HCT116 (cell line): ENCODE data around the gene ATP8B3. TPM values are rescaled to one million over a fixed set of nuclear protein-coding genes. Genes with fewer than 3 reads are reported as not detected.
A peak's percentile ranks its signal among the peaks of the same experiment; 100 is the strongest.

Experiments used
- ATAC-seq: fragments of 200-7000 bp; cut with Tn5 transposase; 2 replicates; pipeline ENCODE4 v1.9.1; 2020; ENCODE audit warnings: mild to moderate bottlenecking, moderate library complexity
- BruUV-seq: library from RNA; stranded (reverse); fragments of 400-500 nt; replicated peaks from 2 replicates; lab custom pipeline; 2021; lab: Mats Ljungman, UMichigan
- CTCF ChIA-PET: fragments of 300-600 bp; sonication (Branson Sonifier 250); formaldehyde crosslinking; loops from one replicate; lab custom pipeline; 2021; ENCODE audit warnings: antibody characterized with exemption; lab: Charles Lee
- POLR2A ChIA-PET: fragments of 300-600, 350-600 bp; sonication (Branson Sonifier 250); formaldehyde crosslinking; loops from one replicate; lab custom pipeline; 2021; ENCODE audit warnings: antibody characterized with exemption; lab: Charles Lee
- RAD21 ChIA-PET, 2 experiments: fragments of 300-600 bp; sonication (Branson Sonifier 250); formaldehyde crosslinking; loops; one replicate each; lab custom pipeline; 2023; ENCODE audit warnings: low total read pairs in 2 of 2; ENCODE audit not compliant: uncharacterized antibody in 2 of 2, unreplicated experiment in 2 of 2, low non-redundant PET in 1 of 2; lab: Charles Lee
- DNase-seq: peaks from one replicate; pipeline ENCODE4 v3.0.0-alpha.2; 2010; ENCODE audit warnings: low read depth, low spot score
- H2AFZ ChIP-seq: fragments of 200-600 bp; shearing (Covaris generic), sonication (generic); 2 replicates; pipeline ENCODE4 v1.6.1; 2017; ENCODE audit warnings: low read depth, mixed run types, mixed read lengths, antibody characterized with exemption, low read length; ENCODE audit not compliant: poor library complexity, severe bottlenecking
- H3K27ac ChIP-seq: 2 replicates; pipeline ENCODE4 v1.5.1; 2012; ENCODE audit warnings: low read depth, low read length
- H3K27me3 ChIP-seq: fragments of 200-600 bp; sonication (generic); 2 replicates; pipeline ENCODE4 v1.6.1; 2016; ENCODE audit warnings: mixed run types, low read length, mixed read lengths; ENCODE audit not compliant: insufficient read depth
- H3K36me3 ChIP-seq, 2 experiments: fragments of 200-500 bp in 1 of 2; fragments of 200-600 bp in 1 of 2; sonication (Bioruptor generic) in 1 of 2; sonication (generic) in 1 of 2; 2 replicates each; pipeline versions ENCODE4 v1.5.1 to v1.6.1; 2014 to 2016; ENCODE audit warnings: low read length in 2 of 2, inconsistent platforms in 1 of 2, mixed read lengths in 1 of 2, mixed run types in 1 of 2; ENCODE audit not compliant: insufficient read depth in 2 of 2, control insufficient read depth in 1 of 2
- H3K4me1 ChIP-seq, 2 experiments: fragments of 200-600 bp in 1 of 2; sonication (generic) in 1 of 2; 2 replicates each; pipeline versions ENCODE4 v1.5.1 to v1.6.1; 2012 to 2017; ENCODE audit warnings: low read length in 2 of 2, inconsistent platforms in 1 of 2, mild to moderate bottlenecking in 1 of 2, mixed read lengths in 1 of 2, mixed run types in 1 of 2, moderate library complexity in 1 of 2; ENCODE audit not compliant: insufficient read depth in 2 of 2, control insufficient read depth in 1 of 2
- H3K4me2 ChIP-seq: fragments of 200-600 bp; sonication (generic); 2 replicates; pipeline ENCODE4 v1.6.1; 2017; ENCODE audit warnings: mixed run types, low read length, mixed read lengths
- H3K4me3 ChIP-seq, 2 experiments: fragments of 200-600 bp in 1 of 2; sonication (generic) in 1 of 2; replicated peaks in 1 of 2; 2 replicates each; pipeline ENCODE4 v1.5.1; 2011 to 2016; ENCODE audit warnings: low read length in 2 of 2, control low read depth in 1 of 2, low read depth in 1 of 2, mild to moderate bottlenecking in 1 of 2, mixed read lengths in 1 of 2, mixed run types in 1 of 2
- H3K79me2 ChIP-seq: fragments of 200-600 bp; sonication (generic); 2 replicates; pipeline ENCODE4 v1.6.1; 2017; ENCODE audit warnings: mild to moderate bottlenecking, mixed run types, low read length, moderate library complexity, mixed read lengths; ENCODE audit not compliant: insufficient read depth
- H3K9ac ChIP-seq: fragments of 200-600 bp; sonication (generic); 2 replicates; pipeline ENCODE4 v1.6.1; 2016; ENCODE audit warnings: low read length, mixed read lengths
- H3K9me2 ChIP-seq: fragments of 200-600 bp; sonication (generic), shearing (Covaris generic); 2 replicates; pipeline ENCODE4 v1.6.1; 2017; ENCODE audit warnings: mixed run types, mild to moderate bottlenecking, moderate library complexity; ENCODE audit not compliant: insufficient read depth
- H3K9me3 ChIP-seq, 2 experiments: fragments of 200-500 bp in 1 of 2; fragments of 200-600 bp in 1 of 2; sonication (Bioruptor generic) in 1 of 2; sonication (generic) in 1 of 2; 2 replicates each; pipeline ENCODE4 v1.6.1; 2014 to 2017; ENCODE audit warnings: low read length in 2 of 2, mixed read lengths in 2 of 2, inconsistent platforms in 1 of 2, low read depth in 1 of 2, mild to moderate bottlenecking in 1 of 2, mixed run types in 1 of 2, moderate library complexity in 1 of 2; ENCODE audit not compliant: control insufficient read depth in 1 of 2, insufficient read depth in 1 of 2
- H4K20me1 ChIP-seq: fragments of 200-600 bp; sonication (generic), shearing (Covaris generic); 2 replicates; pipeline ENCODE4 v1.6.1; 2017; ENCODE audit warnings: mixed run types, mild to moderate bottlenecking, moderate library complexity; ENCODE audit not compliant: insufficient read depth
- CEBPB ChIP-seq: IDR thresholded peaks from 2 replicates; pipeline ENCODE4 v1.6.1; 2012; ENCODE audit warnings: low read depth
- EGR1 ChIP-seq: IDR thresholded peaks from 2 replicates; pipeline ENCODE4 v1.6.1; 2012; ENCODE audit warnings: low read depth
- EZH2 ChIP-seq: fragments of 200-600 bp; sonication (generic); IDR thresholded peaks from 2 replicates; pipeline ENCODE4 v1.6.1; 2017; ENCODE audit warnings: antibody characterized with exemption, mixed run types
- EZH2phosphoT487 ChIP-seq: fragments of 200-600 bp; IDR thresholded peaks from 2 replicates; pipeline ENCODE4 v1.6.1; 2018; ENCODE audit warnings: antibody characterized with exemption, borderline replicate concordance
- FOSL1 ChIP-seq: IDR thresholded peaks from 2 replicates; pipeline ENCODE4 v1.6.1; 2012; ENCODE audit warnings: low read depth
- RAD21 ChIP-seq: IDR thresholded peaks from 2 replicates; pipeline ENCODE4 v1.6.1; 2012; ENCODE audit warnings: low read depth, mild to moderate bottlenecking
- SRF ChIP-seq: IDR thresholded peaks from 2 replicates; pipeline ENCODE4 v1.6.1; 2012; ENCODE audit warnings: low read depth
- YY1 ChIP-seq: IDR thresholded peaks from 2 replicates; pipeline ENCODE4 v1.6.1; 2011; ENCODE audit warnings: low read length, low read depth, moderate library complexity, mild to moderate bottlenecking; ENCODE audit not compliant: insufficient replicate concordance; ENCODE audit errors: extremely low read depth
- ZFX ChIP-seq: fragments of 450-650 bp; IDR thresholded peaks from 2 replicates; pipeline ENCODE4 v1.6.1; 2017
- ZNF274 ChIP-seq: fragments of 200-500 bp; sonication (Bioruptor generic); IDR thresholded peaks from 2 replicates; pipeline ENCODE4 v1.6.1; 2014; ENCODE audit warnings: mild to moderate bottlenecking, low read depth, low read length, inconsistent platforms
- intact Hi-C: fragments of 100-400 bp; cut with micrococcal nuclease; formaldehyde crosslinking; loops from 2 replicates; pipeline ENCODE4 v1.10.0; 2022
- total RNA-seq: library from RNA; stranded (reverse); gene quantifications from one replicate; pipeline ENCODE4 v1.2.1, GENCODE V29; 2021; ENCODE audit not compliant: unreplicated experiment
- TF ChIP-seq, protein P1 (sequence below): IDR thresholded peaks from 2 replicates; pipeline ENCODE4 v1.6.1; 2011; ENCODE audit warnings: mild to moderate bottlenecking, low read length, moderate library complexity; ENCODE audit not compliant: insufficient replicate concordance; ENCODE audit errors: extremely low read depth
- TF ChIP-seq, protein P2 (sequence below): IDR thresholded peaks from 2 replicates; pipeline ENCODE4 v1.6.1; 2012

Gene ATP8B3
- total RNA-seq, 1 experiment from 2014 or later, result 17.0 TPM

DNA sequence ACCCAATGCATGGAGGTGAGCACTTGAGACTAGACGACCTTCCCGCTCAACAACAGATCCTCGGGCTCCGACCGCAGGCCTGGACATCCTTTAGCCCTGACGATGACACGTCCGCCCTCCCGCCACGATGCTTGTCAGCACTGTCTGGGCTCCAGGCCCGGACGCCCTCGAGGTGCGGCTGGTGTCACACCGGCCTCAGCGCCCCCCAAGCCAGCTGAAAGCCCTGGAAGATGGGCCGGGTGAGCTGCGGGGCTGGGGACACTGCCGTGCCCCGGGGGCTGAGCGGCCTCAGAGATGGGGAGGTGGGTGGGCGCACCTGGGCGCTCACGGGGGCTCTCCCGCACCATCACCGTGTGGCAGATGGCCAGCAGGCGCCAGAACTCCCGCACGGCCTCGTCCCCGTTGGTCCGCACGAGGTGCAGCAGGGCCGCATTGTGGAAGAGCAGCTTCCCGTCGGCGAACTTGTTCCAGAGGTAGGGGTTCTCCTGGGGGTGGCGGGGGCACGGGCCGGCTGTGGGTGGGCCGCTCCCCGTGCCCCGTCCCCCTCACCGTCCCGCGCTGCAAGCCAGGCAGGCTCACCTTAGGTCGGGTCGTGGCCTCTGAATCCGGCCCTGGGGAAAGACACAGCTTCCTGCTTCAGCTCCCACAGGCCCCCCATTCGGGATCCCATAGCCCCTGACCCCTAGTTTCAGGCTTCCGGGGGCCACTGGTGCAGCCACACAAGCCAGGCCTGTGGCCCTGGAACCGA lies 15.5 kb downstream of the ATP8B3 start:
- Histone ChIP-seq H3K36me3 (no peaks in the 10 kb centered on the region; a peak in 1 of 4 replicates), H3K4me3 (no peak overlapping the region; a peak in 1 of 4 replicates), H3K9me2 (no peaks in the 10 kb centered on the region), H3K27ac (peak overlapping the region; percentile 14; the same call in 1 of the 2 replicates), H3K4me2 (peak overlapping the region; percentile 91), H4K20me1 (no peaks in the 10 kb centered on the region), H3K79me2 (no peaks in the 10 kb centered on the region), H3K4me1 (peaks cover 5 to 25% of the 10 kb centered on the region in 2 experiments), H3K27me3 (no peaks in the 10 kb centered on the region), H3K9ac (no peak overlapping the region; the same call in 1 of the 2 replicates), H2AFZ (peak overlapping the region; percentile 92), H3K9me3 (no peaks in the 10 kb centered on the region)
- DNase-seq, result no peak
- POLR2A ChIA-PET, result no interaction called here
- RAD21 ChIA-PET, result interaction anchor here (1.1 to 1.3 kb wide), 3 partner anchors 15 to 124 kb away, joined by 3 to 4 read pairs (median 4); no protein-coding TSS in a partner anchor
- TF ChIP-seq SRF (no peak), CEBPB (no peak), FOSL1 (no peak), ZNF274 (no peak), RAD21 (no peak)
- no peak for ATAC-seq
- CTCF ChIA-PET, result interaction anchor here (1.0 to 3.4 kb wide), 7 partner anchors 9 to 552 kb away, joined by 3 to 29 read pairs (median 4); partner anchors contain the start of gene ATP8B3
- intact Hi-C loops, result no loop called here
- no TSS peak for BruUV-seq

DNA sequence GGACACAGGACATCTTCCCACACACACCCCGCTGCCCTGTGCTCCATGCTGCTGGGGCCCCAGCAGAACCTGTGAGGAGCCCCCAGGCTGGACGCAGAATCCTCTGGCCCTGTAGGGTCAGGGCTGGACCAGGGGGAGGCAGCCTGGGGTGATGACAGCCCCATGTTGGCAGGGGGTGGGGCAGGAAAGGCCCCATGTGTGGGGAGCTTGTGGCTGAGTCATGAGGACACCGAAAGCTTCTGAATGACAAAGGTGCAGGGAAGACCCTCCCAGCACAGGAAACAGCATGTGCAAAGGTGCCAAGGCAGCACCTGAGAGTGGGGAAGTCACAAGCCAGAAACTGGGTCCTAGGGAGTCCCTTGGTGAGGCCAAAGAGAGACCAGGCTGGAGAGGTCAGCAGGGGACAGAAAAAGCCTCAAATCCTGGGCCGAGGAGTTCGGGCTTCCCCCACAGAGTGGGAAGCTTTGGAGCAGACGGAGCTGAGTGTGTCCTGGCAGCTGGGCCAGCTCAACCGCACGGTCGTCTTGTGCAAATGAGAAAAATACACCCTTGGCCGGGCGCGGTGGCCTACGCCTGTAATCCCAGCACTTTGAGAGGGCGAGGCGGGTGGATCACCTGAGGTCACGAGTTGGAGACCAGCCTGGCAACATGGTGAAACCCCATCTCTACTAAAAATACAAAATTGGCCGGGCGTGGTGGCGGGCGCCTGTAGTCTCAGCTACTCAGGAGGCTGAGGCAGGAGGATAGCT lies 17.5 kb downstream of the ATP8B3 start:
- ChIA-PET CTCF (interaction anchor here (1.3 to 3.4 kb wide), 7 partner anchors 17 to 248 kb away, joined by 3 to 29 read pairs (median 3); no protein-coding TSS in a partner anchor), RAD21 (interaction anchor here in 1 of 2 experiments (0.6 kb wide), 1 partner anchor 316 kb away, joined by 3 read pairs; no protein-coding TSS in a partner anchor), POLR2A (interaction anchor here (0.7 to 1.4 kb wide), 3 partner anchors 26 to 249 kb away, joined by 3 read pairs; no protein-coding TSS in a partner anchor)
- no peak overlapping the region for H3K9ac ChIP-seq
- H3K4me1 ChIP-seq, result peaks cover 5 to 29% of the 10 kb centered on the region in 2 experiments
- no TSS peak for BruUV-seq
- H3K9me2 ChIP-seq, result no peaks in the 10 kb centered on the region
- no peak overlapping the region for H2AFZ ChIP-seq
- H3K27me3 ChIP-seq, result no peaks in the 10 kb centered on the region
- no peaks in the 10 kb centered on the region for H3K79me2 ChIP-seq
- H4K20me1 ChIP-seq, result no peaks in the 10 kb centered on the region
- DNase-seq (no peak), ATAC-seq (no peak)
- H3K4me3 ChIP-seq, result no peak overlapping the region
- H3K36me3 ChIP-seq, result no peaks in the 10 kb centered on the region
- no peak overlapping the region; the same call in 1 of the 2 replicates for H3K27ac ChIP-seq
- H3K9me3 ChIP-seq, result no peaks in the 10 kb centered on the region
- peak overlapping the region; percentile 36 for H3K4me2 ChIP-seq
- intact Hi-C loops, result loop anchor here (1.0 to 2.0 kb wide), 2 partner anchors 122 to 248 kb away; no protein-coding TSS in a partner anchor
- TF ChIP-seq FOSL1 (no peak), RAD21 (no peak), EGR1 (no peak), SRF (no peak), EZH2phosphoT487 (no peak), ZFX (no peak), EZH2 (no peak), YY1 (no peak)
- TF ChIP-seq, protein P1, sequence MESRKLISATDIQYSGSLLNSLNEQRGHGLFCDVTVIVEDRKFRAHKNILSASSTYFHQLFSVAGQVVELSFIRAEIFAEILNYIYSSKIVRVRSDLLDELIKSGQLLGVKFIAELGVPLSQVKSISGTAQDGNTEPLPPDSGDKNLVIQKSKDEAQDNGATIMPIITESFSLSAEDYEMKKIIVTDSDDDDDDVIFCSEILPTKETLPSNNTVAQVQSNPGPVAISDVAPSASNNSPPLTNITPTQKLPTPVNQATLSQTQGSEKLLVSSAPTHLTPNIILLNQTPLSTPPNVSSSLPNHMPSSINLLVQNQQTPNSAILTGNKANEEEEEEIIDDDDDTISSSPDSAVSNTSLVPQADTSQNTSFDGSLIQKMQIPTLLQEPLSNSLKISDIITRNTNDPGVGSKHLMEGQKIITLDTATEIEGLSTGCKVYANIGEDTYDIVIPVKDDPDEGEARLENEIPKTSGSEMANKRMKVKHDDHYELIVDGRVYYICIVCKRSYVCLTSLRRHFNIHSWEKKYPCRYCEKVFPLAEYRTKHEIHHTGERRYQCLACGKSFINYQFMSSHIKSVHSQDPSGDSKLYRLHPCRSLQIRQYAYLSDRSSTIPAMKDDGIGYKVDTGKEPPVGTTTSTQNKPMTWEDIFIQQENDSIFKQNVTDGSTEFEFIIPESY, result no peak
- TF ChIP-seq, protein P2, sequence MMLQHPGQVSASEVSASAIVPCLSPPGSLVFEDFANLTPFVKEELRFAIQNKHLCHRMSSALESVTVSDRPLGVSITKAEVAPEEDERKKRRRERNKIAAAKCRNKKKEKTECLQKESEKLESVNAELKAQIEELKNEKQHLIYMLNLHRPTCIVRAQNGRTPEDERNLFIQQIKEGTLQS, result no peak
